DOHH2 (cell line): Measurements from ENCODE around the gene HEBP2.
A peak's percentile ranks its signal among the peaks of the same experiment; 100 is the strongest.

ENCODE experiments used
- H3F3A ChIP-seq: fragments of 200-600 bp; sonication (generic), shearing (Covaris generic); 2 replicates; pipeline ENCODE4 v1.6.0; 2016; ENCODE audit warnings: antibody characterized with exemption, mild to moderate bottlenecking; ENCODE audit not compliant: control insufficient read depth, insufficient read depth
- H3K27ac ChIP-seq: fragments of 200-600 bp; sonication (generic); 2 replicates; pipeline ENCODE4 v1.5.1; 2014; ENCODE audit warnings: low read depth, mild to moderate bottlenecking, low read length, moderate library complexity
- H3K27me3 ChIP-seq: fragments of 200-600 bp; sonication (generic); 2 replicates; pipeline ENCODE4 v1.6.1; 2014; ENCODE audit warnings: mild to moderate bottlenecking, low read length, mixed read lengths; ENCODE audit not compliant: control insufficient read depth
- H3K36me3 ChIP-seq: fragments of 200-600 bp; sonication (generic); 2 replicates; pipeline ENCODE4 v1.6.1; 2014; ENCODE audit warnings: mild to moderate bottlenecking, low read length, moderate library complexity, mixed read lengths; ENCODE audit not compliant: control insufficient read depth
- H3K4me1 ChIP-seq: fragments of 200-600 bp; sonication (generic); 2 replicates; pipeline ENCODE4 v1.6.1; 2014; ENCODE audit warnings: mild to moderate bottlenecking, low read length, mixed read lengths; ENCODE audit not compliant: control insufficient read depth
- H3K4me2 ChIP-seq: fragments of 200-600 bp; sonication (generic); 2 replicates; pipeline ENCODE4 v1.6.0; 2014; ENCODE audit warnings: mild to moderate bottlenecking, low read length, moderate library complexity
- H3K4me3 ChIP-seq: fragments of 200-600 bp; sonication (generic); 2 replicates; pipeline ENCODE4 v1.5.1; 2014; ENCODE audit warnings: mild to moderate bottlenecking, low read length, mixed read lengths
- H3K79me2 ChIP-seq: fragments of 200-600 bp; sonication (generic); 2 replicates; pipeline ENCODE4 v1.6.1; 2014; ENCODE audit warnings: mild to moderate bottlenecking, low read length, mixed read lengths; ENCODE audit not compliant: control insufficient read depth
- H3K9me2 ChIP-seq: fragments of 200-600 bp; sonication (generic); replicated peaks from 2 replicates; pipeline ENCODE4 v1.6.1; 2014; ENCODE audit warnings: mild to moderate bottlenecking, low read length, mixed read lengths; ENCODE audit not compliant: control insufficient read depth
- H3K9me3 ChIP-seq: fragments of 200-600 bp; sonication (generic); 2 replicates; pipeline ENCODE4 v1.6.1; 2014; ENCODE audit warnings: antibody characterized with exemption, low read length, mixed read lengths; ENCODE audit not compliant: control insufficient read depth, insufficient read depth
- H4K20me1 ChIP-seq: fragments of 200-600 bp; sonication (generic); 2 replicates; pipeline ENCODE4 v1.6.0; 2014; ENCODE audit warnings: low read depth, mild to moderate bottlenecking, antibody characterized with exemption, low read length, moderate library complexity; ENCODE audit not compliant: control insufficient read depth, insufficient read depth
- CTCF ChIP-seq: fragments of 200-600 bp; sonication (generic); IDR thresholded peaks from one replicate; pipeline ENCODE4 v1.5.1; 2014; ENCODE audit warnings: antibody characterized with exemption, mild to moderate bottlenecking, low read depth, low read length; ENCODE audit not compliant: poor library complexity, severe bottlenecking
- EZH2phosphoT487 ChIP-seq: fragments of 200-600 bp; sonication (generic); IDR thresholded peaks from 2 replicates; pipeline ENCODE4 v1.6.1; 2017; ENCODE audit warnings: borderline replicate concordance, mild to moderate bottlenecking, antibody characterized with exemption, low read length, moderate library complexity, mixed read lengths

Gene HEBP2

GRCh38 chr6:138404666-138405337 lies 779 bp downstream of the HEBP2 start:
- Histone ChIP-seq H3K9me2 (no peaks in the 10 kb centered on the region), H3K4me2 (peak overlapping the region; percentile 100), H3K79me2 (no peaks in the 10 kb centered on the region), H3K27ac (0 out of 2 replicates have a peak overlapping the region, but pooled peaks have one; percentile 2), H4K20me1 (no peaks in the 10 kb centered on the region), H3K9me3 (no peaks in the 10 kb centered on the region), H3K27me3 (0 out of 2 replicates have a peak, but pooled peaks cover 3% of the 10 kb centered on the region), H3K36me3 (peaks cover 37% of the 10 kb centered on the region), H3K4me1 (peaks cover 16% of the 10 kb centered on the region), H3F3A (peaks cover 3% of the 10 kb centered on the region), H3K4me3 (peak overlapping the region; percentile 98)
- TF ChIP-seq CTCF (no peak), EZH2phosphoT487 (no peak)

DNA sequence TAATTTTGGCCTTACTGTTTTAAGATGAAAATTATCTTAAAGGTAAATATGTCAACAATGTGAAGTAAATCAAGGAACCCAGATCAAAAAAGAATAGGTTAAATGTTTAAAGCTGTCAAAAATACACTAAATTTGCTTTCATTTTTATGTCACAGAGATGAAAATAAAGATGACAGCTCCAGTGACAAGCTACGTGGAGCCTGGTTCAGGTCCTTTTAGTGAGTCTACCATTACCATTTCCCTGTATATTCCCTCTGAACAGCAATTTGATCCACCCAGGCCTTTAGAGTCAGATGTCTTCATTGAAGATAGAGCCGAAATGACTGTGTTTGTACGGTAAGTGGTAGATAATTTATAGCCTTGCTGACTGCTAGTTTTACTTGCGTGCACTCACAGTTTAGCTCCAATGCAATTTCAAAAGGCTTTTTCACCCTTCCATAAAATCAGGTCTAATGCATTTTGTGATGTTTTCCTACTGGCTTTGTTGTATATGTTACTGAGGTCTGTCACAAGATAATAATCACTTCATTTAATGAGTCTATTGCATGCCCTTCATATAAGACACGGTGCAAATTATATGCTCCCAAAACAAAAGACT lies 1.9 kb downstream of the HEBP2 start:
- 0 out of 2 replicates have a peak, but pooled peaks cover 3% of the 10 kb centered on the region for H3K27me3 ChIP-seq
- H3K4me3 ChIP-seq: no peak overlapping the region
- peaks cover 3% of the 10 kb centered on the region for H3F3A ChIP-seq

DNA sequence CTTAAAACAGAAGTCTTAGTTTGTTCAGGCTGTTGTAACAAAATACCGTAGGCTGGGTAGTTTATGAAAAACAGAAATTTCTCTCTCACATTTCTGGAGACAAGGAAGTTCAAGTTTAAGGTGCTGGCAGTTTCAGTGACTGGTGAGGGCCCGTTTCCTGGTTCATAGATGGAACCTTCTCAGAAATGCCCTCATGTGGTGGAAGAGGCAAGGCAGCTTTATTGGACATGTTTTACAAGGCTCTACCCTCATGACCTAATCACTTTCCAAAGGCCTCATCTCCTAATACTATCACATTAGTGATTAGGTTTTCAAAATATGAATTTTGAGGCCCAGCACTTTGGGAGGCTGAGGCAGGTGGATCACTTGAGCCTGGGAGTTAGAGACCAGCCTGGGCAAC lies 2.4 kb downstream of the HEBP2 start:
- no peak overlapping the region for H3K27ac ChIP-seq
- H3F3A ChIP-seq: peaks cover 3% of the 10 kb centered on the region
- no peak overlapping the region for H3K4me3 ChIP-seq
- H3K36me3 ChIP-seq: peaks cover 41% of the 10 kb centered on the region
- H3K9me2 ChIP-seq: no peaks in the 10 kb centered on the region
- no peaks in the 10 kb centered on the region for H4K20me1 ChIP-seq
- H3K27me3 ChIP-seq: 0 out of 2 replicates have a peak, but pooled peaks cover 3% of the 10 kb centered on the region
- no peak for TF ChIP-seq EZH2phosphoT487
- no peaks in the 10 kb centered on the region for H3K79me2 ChIP-seq
- peaks cover 16% of the 10 kb centered on the region for H3K4me1 ChIP-seq
- no peaks in the 10 kb centered on the region for H3K9me3 ChIP-seq
- no peak overlapping the region for H3K4me2 ChIP-seq

More for the DNA sequence above, 1.9 kb downstream of the HEBP2 start:
- H4K20me1 ChIP-seq: no peaks in the 10 kb centered on the region
- H3K79me2 ChIP-seq: no peaks in the 10 kb centered on the region
- peaks cover 16% of the 10 kb centered on the region for H3K4me1 ChIP-seq
- H3K27ac ChIP-seq: no peak overlapping the region
- H3K9me2 ChIP-seq: no peaks in the 10 kb centered on the region
- H3K36me3 ChIP-seq: peaks cover 40% of the 10 kb centered on the region
- TF ChIP-seq EZH2phosphoT487: no peak
- H3K4me2 ChIP-seq: no peak overlapping the region
- no peaks in the 10 kb centered on the region for H3K9me3 ChIP-seq

DNA sequence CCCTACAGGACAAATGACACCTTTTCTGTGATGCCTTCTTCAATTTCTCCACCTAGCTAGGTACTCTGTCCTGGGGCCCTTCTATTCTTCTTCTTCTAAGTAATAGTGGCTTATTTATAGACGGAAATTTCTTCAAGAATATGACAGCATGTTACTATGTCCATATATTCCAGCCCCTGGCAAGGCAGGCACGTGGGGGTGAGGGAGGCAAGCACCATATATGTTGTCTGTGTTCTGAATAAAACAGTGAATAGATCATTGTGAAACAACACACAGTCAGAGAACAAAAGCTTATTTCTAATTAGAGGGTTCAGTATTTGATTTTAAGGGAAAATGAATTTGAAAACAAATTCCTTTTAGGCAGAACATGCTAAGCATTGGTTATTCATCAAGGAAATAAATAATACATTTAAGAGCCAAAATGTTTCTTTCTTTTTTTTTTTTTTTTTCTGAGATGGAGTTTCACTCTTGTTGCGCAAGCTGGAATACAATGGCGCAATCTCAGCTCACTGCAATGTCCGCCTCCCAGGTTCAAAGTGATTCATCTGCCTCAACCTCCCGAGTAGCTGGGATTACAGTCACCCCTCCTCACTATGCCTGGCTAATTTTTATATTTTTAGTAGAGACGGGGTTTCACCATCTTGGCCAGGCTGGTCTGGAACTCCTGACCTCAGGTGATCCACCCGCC lies 6.2 kb downstream of the HEBP2 start:
- H3K79me2 ChIP-seq: no peaks in the 10 kb centered on the region
- no peaks in the 10 kb centered on the region for H3K9me2 ChIP-seq
- H4K20me1 ChIP-seq: no peaks in the 10 kb centered on the region
- H3K27me3 ChIP-seq: no peaks in the 10 kb centered on the region
- H3K4me2 ChIP-seq: no peak overlapping the region
- no peak for TF ChIP-seq CTCF
- TF ChIP-seq EZH2phosphoT487: no peak
- H3K27ac ChIP-seq: no peak overlapping the region
- H3K9me3 ChIP-seq: no peaks in the 10 kb centered on the region
- no peak overlapping the region for H3K4me3 ChIP-seq
- peaks cover 3% of the 10 kb centered on the region for H3F3A ChIP-seq
- peaks cover 49% of the 10 kb centered on the region for H3K36me3 ChIP-seq
- H3K4me1 ChIP-seq: peaks cover 3% of the 10 kb centered on the region
